ENCODE results near the gene NCMAP.
"Not testable (repeated sequence)": the region's sequence is repeated elsewhere in the genome, so short reads cannot be mapped to it uniquely, and the experiment has no call there.

Gene NCMAP

DNA sequence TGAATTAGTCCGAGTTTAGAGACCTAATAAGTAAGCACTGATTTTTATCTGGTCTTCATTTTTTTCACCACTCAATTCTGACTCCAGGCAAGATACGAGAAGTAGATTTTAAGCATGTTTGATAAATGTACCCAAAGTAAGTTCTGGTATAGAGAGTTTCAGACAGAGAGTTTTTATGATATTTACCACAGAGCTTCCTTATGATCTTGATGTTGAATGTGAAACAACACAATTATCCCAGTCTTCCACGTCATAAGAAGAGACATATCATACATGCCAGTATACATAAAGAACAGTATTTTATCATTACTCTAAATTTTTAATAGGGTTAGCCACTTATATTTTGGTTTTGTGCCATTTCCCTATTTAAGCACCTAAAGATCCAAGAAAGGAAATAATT, 7.8 kb upstream of the NCMAP start:
- H3K9ac ChIP-seq (ENCODE audit: low read length), result no peak overlapping the region
- no peaks in the 10 kb centered on the region for H3K27me3 ChIP-seq (ENCODE audit: control insufficient read depth, insufficient read depth, low read length)
- no peak overlapping the region for H3K4me3 ChIP-seq (ENCODE audit: low read length)
- no peaks in the 10 kb centered on the region for H3K4me1 ChIP-seq (ENCODE audit: control insufficient read depth, insufficient read depth, low read length)
- no peaks in the 10 kb centered on the region for H3K36me3 ChIP-seq (ENCODE audit: control insufficient read depth, insufficient read depth, low read length)
- no peak overlapping the region for H3K27ac ChIP-seq (ENCODE audit: low read depth, low read length)

DNA sequence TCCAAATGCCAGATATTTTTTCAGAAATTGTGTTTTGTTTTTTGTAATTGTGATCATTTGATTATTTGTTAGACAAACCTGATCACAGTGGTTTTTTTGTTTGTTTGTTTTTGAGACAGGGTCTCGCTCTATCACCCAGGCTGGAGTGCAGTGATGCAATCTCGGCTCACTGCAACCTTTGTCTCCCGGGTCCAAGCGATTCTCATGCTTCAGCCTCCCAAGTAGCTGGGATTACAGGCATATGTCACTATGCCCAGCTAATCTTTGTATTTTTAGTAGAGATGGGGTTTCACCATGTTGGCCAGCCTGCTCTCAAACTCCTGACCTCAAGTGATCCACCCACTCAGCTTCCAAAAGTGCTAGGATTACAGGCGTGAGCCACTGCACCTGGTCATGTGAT, 6.7 kb upstream of the NCMAP start:
- H3K27ac ChIP-seq (ENCODE audit: low read depth, low read length); H3K4me3 ChIP-seq (ENCODE audit: low read length); H3K27me3 ChIP-seq (ENCODE audit: control insufficient read depth, insufficient read depth, low read length); H3K36me3 ChIP-seq (ENCODE audit: control insufficient read depth, insufficient read depth, low read length); H3K9ac ChIP-seq (ENCODE audit: low read length); H3K4me1 ChIP-seq (ENCODE audit: control insufficient read depth, insufficient read depth, low read length): not testable (repeated sequence)

DNA sequence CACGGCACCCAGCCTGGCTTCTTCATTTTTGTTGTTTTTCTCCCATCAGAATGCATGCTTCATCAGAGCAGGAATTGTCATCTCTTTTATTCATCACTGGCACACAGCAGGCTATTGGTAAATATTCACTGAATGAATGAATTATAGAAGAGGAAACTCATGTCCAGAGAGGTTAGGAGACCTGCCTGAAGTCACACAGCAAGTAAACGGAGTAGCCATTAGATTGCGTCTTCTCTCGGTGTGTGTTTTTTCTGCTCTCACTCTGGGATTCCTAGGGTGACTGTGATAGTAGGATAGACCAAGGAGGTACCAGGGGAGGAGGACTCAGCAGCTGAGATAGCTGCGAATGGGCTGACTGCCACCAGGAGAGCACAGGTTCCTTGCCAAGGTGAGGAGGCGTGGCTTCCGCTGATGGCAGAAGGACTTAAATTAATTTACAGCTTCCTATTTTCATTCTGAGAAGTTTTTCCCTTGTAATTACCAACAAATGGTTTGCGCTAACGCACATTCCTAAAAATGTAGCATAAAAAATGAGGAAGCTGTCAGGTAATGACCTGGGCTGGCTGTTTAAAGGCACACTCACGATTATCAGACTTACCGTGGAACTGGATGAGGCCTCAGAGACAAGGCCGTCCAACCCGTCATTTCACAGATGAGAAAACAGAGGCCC, 4.5 kb upstream of the NCMAP start:
- Histone ChIP-seq H3K4me3 (ENCODE audit: low read length) (no peak overlapping the region), H3K27ac (ENCODE audit: low read depth, low read length) (no peak overlapping the region), H3K9ac (ENCODE audit: low read length) (no peak overlapping the region), H3K4me1 (ENCODE audit: control insufficient read depth, insufficient read depth, low read length) (no peaks in the 10 kb centered on the region), H3K27me3 (ENCODE audit: control insufficient read depth, insufficient read depth, low read length) (peaks cover under 1% of the 10 kb centered on the region), H3K36me3 (ENCODE audit: control insufficient read depth, insufficient read depth, low read length) (no peaks in the 10 kb centered on the region)

DNA sequence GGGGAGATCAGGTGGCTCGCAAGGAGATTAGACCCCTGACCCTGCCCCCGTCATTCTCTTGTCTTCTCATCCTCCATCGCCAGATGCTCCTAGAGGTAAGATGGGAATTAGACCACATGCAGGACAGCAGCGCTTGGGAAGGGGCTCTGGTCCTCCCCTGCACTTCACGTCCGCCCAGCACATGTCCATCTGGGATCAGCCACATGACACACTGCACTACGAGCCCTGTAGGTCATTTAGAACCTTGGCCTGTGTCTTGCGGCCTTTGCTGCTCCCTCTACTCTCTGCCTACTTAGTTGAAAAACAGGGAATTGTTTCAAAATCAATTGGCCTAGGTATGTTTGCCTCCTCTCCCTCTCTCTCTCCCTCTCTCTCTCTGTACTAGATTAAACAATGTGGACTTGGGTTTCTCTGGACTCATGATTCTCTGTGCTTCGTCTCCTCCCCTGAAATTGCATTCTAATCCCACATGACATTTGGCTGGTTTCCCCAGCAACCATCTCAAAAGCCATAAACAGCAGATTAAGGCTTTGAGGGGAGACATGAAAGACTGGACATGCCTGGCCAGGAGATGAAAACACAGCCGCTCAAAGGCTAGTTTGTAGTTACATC, 3.8 kb upstream of the NCMAP start:
- H3K27ac ChIP-seq (ENCODE audit: low read depth, low read length), result no peak overlapping the region
- no peak overlapping the region for H3K9ac ChIP-seq (ENCODE audit: low read length)
- H3K36me3 ChIP-seq (ENCODE audit: control insufficient read depth, insufficient read depth, low read length), result no peaks in the 10 kb centered on the region
- H3K4me3 ChIP-seq (ENCODE audit: low read length), result no peak overlapping the region
- H3K27me3 ChIP-seq (ENCODE audit: control insufficient read depth, insufficient read depth, low read length), result peaks cover 5% of the 10 kb centered on the region
- H3K4me1 ChIP-seq (ENCODE audit: control insufficient read depth, insufficient read depth, low read length), result no peaks in the 10 kb centered on the region

DNA sequence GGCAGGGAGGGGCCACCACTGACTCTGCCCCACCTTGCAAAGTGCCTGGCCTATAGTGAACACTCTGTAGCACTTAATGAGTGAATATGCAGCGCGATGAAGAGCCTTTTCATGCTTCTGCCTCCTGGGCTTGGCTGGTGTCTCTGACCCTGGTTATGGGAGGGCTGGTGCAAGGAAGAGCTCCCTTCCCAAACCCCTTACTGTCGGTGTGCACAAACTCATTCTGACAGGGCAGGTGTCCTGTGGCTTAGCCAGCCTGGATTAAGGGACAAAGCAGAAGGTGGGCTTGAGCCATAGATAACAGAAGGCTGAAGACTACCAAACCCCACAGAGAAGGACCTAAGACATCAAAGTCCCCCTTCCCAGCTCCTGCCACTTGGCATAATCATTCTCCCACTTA, 2.0 kb upstream of the NCMAP start:
- Histone ChIP-seq H3K9ac (ENCODE audit: low read length) (no peak overlapping the region), H3K36me3 (ENCODE audit: control insufficient read depth, insufficient read depth, low read length) (no peaks in the 10 kb centered on the region), H3K27me3 (ENCODE audit: control insufficient read depth, insufficient read depth, low read length) (peaks cover 7% of the 10 kb centered on the region), H3K4me3 (ENCODE audit: low read length) (no peak overlapping the region), H3K27ac (ENCODE audit: low read depth, low read length) (no peak overlapping the region), H3K4me1 (ENCODE audit: control insufficient read depth, insufficient read depth, low read length) (no peaks in the 10 kb centered on the region)

DNA sequence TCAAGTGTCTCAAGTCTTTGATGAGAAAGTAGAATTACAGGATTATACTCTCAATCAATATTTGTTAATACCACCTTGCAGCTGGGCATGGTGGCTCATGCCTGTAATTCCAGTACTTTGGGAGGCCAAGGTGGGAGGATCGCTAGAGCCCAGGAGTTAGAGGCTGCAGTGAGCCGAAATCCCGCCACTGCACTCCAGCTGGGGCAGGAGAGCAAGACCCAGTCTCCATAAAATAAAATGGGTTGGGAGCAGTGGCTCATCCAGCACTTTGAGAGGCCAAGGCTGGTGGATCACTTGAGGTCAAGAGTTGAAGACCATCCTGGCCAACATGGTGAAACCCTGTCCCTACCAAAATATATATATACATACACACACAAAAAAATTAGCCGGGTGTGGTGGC, 1.2 kb upstream of the NCMAP start:
- Histone ChIP-seq H3K36me3 (ENCODE audit: control insufficient read depth, insufficient read depth, low read length) (no peaks in the 10 kb centered on the region), H3K4me1 (ENCODE audit: control insufficient read depth, insufficient read depth, low read length) (no peaks in the 10 kb centered on the region), H3K9ac (ENCODE audit: low read length) (no peak overlapping the region), H3K27ac (ENCODE audit: low read depth, low read length) (no peak overlapping the region), H3K27me3 (ENCODE audit: control insufficient read depth, insufficient read depth, low read length) (peaks cover 7% of the 10 kb centered on the region), H3K4me3 (ENCODE audit: low read length) (no peak overlapping the region)

DNA sequence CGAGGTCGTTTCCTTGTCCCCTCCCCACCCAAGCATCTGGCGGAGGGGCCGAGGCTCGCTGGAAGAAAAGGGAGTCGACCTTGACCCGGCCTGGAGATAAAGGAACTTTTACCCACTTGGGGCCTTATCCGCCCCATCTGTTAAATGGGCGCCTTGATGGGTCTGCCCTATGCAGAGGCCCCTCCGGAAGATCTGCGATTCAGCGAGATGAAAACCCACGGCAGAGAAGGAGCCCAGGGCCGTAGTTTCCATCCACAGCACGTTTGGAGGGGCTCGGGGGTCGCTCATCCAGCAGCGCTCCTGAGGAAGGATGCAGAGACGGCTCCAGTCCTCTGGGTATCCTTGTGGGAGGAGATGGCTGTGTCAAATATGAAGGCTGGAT, 518 bp downstream of the NCMAP start:
- Histone ChIP-seq H3K27ac (ENCODE audit: low read depth, low read length) (no peak overlapping the region), H3K36me3 (ENCODE audit: control insufficient read depth, insufficient read depth, low read length) (no peaks in the 10 kb centered on the region), H3K4me1 (ENCODE audit: control insufficient read depth, insufficient read depth, low read length) (no peaks in the 10 kb centered on the region), H3K4me3 (ENCODE audit: low read length) (peak overlapping the region; percentile 38), H3K27me3 (ENCODE audit: control insufficient read depth, insufficient read depth, low read length) (peaks cover 7% of the 10 kb centered on the region), H3K9ac (ENCODE audit: low read length) (no peak overlapping the region)

DNA sequence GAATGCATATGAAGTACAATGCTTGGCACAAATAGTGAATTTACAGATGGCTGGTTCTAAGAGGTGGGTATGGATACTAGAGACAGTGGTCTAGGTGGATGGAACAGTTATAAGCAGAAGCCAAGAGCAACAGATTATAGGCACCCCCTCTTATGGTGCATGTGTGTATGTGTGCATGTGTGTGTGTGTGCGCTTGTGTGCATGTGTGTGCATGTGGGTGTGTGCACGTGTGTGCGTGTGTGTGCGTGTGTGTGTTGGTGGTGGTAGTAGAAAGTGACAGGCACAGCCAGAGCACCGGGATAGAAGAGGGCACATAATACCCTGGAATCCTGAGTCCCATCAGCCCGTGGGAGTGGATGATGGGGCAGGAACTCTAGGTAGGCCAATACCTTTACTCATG, 1.3 kb downstream of the NCMAP start:
- Histone ChIP-seq H3K9ac (ENCODE audit: low read length) (no peak overlapping the region), H3K27me3 (ENCODE audit: control insufficient read depth, insufficient read depth, low read length) (peaks cover 7% of the 10 kb centered on the region), H3K4me3 (ENCODE audit: low read length) (no peak overlapping the region), H3K4me1 (ENCODE audit: control insufficient read depth, insufficient read depth, low read length) (no peaks in the 10 kb centered on the region), H3K27ac (ENCODE audit: low read depth, low read length) (no peak overlapping the region), H3K36me3 (ENCODE audit: control insufficient read depth, insufficient read depth, low read length) (no peaks in the 10 kb centered on the region)

DNA sequence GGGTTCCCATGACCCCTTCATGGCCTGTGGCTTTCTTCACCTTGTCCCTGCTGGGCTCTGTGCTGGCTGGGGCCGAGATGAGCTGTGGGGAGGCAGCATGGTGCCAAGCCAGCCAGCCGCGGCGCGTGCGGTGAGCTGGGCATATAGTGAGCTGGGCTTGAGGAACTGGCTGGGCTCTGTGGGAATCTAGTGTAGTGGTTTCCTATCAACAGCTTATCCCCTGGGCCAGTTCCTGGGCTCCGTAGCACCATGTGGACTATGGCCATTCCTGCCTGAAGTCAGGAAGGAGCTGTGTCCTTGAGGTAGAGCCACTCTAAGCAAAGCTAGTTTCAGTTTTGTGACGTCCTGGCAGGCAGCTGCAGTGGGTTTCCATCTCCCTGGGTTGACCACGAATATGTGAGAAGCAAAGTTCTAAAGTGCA, 1.8 kb downstream of the NCMAP start:
- H3K27me3 ChIP-seq (ENCODE audit: control insufficient read depth, insufficient read depth, low read length), result peaks cover 7% of the 10 kb centered on the region
- no peaks in the 10 kb centered on the region for H3K4me1 ChIP-seq (ENCODE audit: control insufficient read depth, insufficient read depth, low read length)
- no peak overlapping the region for H3K9ac ChIP-seq (ENCODE audit: low read length)
- no peak overlapping the region for H3K4me3 ChIP-seq (ENCODE audit: low read length)
- H3K36me3 ChIP-seq (ENCODE audit: control insufficient read depth, insufficient read depth, low read length), result no peaks in the 10 kb centered on the region
- H3K27ac ChIP-seq (ENCODE audit: low read depth, low read length), result no peak overlapping the region

DNA sequence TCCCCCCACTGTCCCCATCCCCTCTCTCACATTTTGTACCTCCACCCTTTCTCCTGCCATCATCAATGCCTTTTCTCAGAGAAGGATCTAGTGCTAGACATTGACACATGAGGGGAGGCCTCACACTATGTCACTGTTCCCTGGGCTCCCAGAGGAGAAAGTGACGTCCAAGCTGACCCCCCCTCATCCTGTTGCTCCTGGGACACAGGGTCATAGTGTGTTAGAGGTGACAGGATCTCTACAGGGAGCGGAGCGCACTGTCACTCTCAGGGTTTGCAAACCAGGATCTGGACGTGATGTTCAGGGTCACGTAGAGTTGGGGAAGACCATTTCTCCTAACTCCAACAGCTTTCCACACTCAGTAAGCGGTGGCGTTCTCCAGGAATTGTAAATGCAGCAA, 2.6 kb downstream of the NCMAP start:
- Histone ChIP-seq H3K27me3 (ENCODE audit: control insufficient read depth, insufficient read depth, low read length) (peaks cover 7% of the 10 kb centered on the region), H3K9ac (ENCODE audit: low read length) (no peak overlapping the region), H3K27ac (ENCODE audit: low read depth, low read length) (no peak overlapping the region), H3K4me1 (ENCODE audit: control insufficient read depth, insufficient read depth, low read length) (no peaks in the 10 kb centered on the region), H3K36me3 (ENCODE audit: control insufficient read depth, insufficient read depth, low read length) (no peaks in the 10 kb centered on the region), H3K4me3 (ENCODE audit: low read length) (no peak overlapping the region)

DNA sequence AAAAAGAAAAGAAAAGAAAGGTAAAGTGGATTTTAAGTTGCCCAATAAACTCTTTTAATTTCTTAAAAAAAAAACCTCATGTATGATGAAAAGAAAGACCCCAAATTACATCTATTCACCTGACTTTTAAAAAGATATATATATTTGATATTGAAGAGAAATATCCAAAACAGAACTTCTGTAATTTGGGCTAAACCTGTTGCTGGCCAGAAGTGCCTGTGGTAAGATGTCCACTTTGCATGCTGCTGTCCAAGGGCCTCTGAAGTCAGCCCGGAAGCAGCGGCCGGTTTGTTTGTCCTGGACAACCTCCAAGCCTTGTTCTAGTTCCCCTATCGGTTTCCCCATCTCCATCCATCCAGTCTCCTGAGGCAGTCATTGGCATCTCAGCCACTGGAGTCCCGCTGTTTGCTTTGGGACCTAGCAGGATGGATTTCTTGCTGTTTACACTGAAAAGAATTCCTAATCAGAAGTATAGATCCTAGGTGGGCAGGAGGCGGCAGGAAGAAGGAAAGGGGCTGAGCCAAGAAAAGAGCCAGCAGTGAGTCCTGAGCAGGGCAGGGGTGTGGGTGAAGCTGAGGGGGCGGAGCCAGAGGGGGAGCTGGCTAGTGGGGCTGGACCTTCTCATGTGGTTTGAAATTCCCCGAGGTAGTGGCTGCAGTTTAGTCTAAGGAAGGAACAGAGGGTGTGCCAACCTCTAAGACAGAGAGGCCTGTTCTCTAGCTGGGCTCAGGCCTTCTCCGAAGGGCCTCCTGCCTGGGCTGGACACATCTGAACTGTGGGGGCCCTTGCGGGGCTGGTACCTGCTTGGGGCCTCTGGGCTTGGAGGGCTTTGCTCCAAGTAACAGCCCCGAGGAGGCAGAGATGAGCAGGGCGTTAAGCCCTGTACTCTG, 3.3 kb downstream of the NCMAP start:
- Histone ChIP-seq H3K4me3 (ENCODE audit: low read length) (no peak overlapping the region), H3K27me3 (ENCODE audit: control insufficient read depth, insufficient read depth, low read length) (peaks cover 7% of the 10 kb centered on the region), H3K4me1 (ENCODE audit: control insufficient read depth, insufficient read depth, low read length) (no peaks in the 10 kb centered on the region), H3K36me3 (ENCODE audit: control insufficient read depth, insufficient read depth, low read length) (no peaks in the 10 kb centered on the region), H3K27ac (ENCODE audit: low read depth, low read length) (no peak overlapping the region), H3K9ac (ENCODE audit: low read length) (no peak overlapping the region)

DNA sequence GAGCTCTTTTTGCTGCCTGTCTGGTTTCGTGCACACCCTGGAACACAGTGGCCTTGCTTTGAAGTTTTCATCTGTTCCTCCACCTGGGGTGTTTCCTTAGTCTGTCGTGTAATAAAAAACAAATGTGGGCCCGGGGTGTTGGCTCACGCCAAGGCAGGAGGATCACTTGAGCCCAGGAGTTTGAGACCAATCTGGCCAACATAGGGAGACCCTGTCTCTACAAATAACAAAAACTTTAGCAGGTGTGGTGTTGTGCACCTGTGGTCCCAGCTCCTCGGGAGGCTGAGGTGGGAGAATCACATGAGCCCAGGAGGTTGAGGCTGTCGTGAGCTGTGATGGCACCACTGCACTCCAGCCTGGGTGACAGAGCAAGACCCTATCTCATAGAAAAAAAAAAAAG, 4.5 kb downstream of the NCMAP start:
- H3K36me3 ChIP-seq (ENCODE audit: control insufficient read depth, insufficient read depth, low read length), result no peaks in the 10 kb centered on the region
- H3K4me1 ChIP-seq (ENCODE audit: control insufficient read depth, insufficient read depth, low read length), result no peaks in the 10 kb centered on the region
- no peak overlapping the region for H3K9ac ChIP-seq (ENCODE audit: low read length)
- H3K27me3 ChIP-seq (ENCODE audit: control insufficient read depth, insufficient read depth, low read length), result peaks cover 7% of the 10 kb centered on the region
- H3K27ac ChIP-seq (ENCODE audit: low read depth, low read length), result no peak overlapping the region
- H3K4me3 ChIP-seq (ENCODE audit: low read length), result no peak overlapping the region

All from rectal smooth muscle tissue (tissue), 1 donor.